Stimulated activated CD4-positive, alpha-beta T cell treated with anti-CD3 and anti-CD28 coated beads, Interleukin-1b, Interleukin-23, amount 100 ng/mL, for 48 hours (primary cell): Measurements from ENCODE around the gene CEP104.
A peak's percentile ranks its signal among the peaks of the same experiment; 100 is the strongest.

Experiments
- DNase-seq: peaks from one replicate; pipeline ENCODE4 v3.0.0-alpha.2; 2020

The CEP104 gene

GRCh38 chr1:3790952-3791351, 66.1 kb downstream of the CEP104 start:
- DNase-seq, result no peak

GRCh38 chr1:3790500-3790923, 66.5 kb downstream of the CEP104 start:
- DNase-seq, result no peak

- no peak for DNase-seq
Observed at GRCh38 chr1:3789421-3790300, 67.3 kb downstream of the CEP104 start.

GRCh38 chr1:3788756-3789420, 68.1 kb downstream of the CEP104 start:
- no peak for DNase-seq

- DNase-seq, result no peak
Observed at GRCh38 chr1:3787745-3788605, 69.0 kb downstream of the CEP104 start.

- peak; percentile 77 for DNase-seq
Observed at GRCh38 chr1:3787349-3787715, 69.7 kb downstream of the CEP104 start.

- DNase-seq, result no peak
Observed at GRCh38 chr1:3786468-3787348, 70.3 kb downstream of the CEP104 start.

GRCh38 chr1:3785456-3786157, 71.4 kb downstream of the CEP104 start:
- DNase-seq, result no peak

- DNase-seq, result no peak
Observed at GRCh38 chr1:3785045-3785444, 72.0 kb downstream of the CEP104 start.

GRCh38 chr1:3783651-3784474, 73.1 kb downstream of the CEP104 start:
- no peak for DNase-seq

- no peak for DNase-seq
Observed at GRCh38 chr1:3780901-3781300, 76.1 kb downstream of the CEP104 start.

GRCh38 chr1:3779912-3780416, 77.0 kb downstream of the CEP104 start:
- no peak for DNase-seq

- no peak for DNase-seq
Observed at GRCh38 chr1:3779265-3779911, 77.6 kb downstream of the CEP104 start.

- DNase-seq, result no peak
Observed at GRCh38 chr1:3778590-3779264, 78.3 kb downstream of the CEP104 start.

GRCh38 chr1:3777647-3778589, 79.1 kb downstream of the CEP104 start:
- no peak for DNase-seq

- DNase-seq, result no peak
Observed at GRCh38 chr1:3777078-3777547, 79.9 kb downstream of the CEP104 start.

- no peak for DNase-seq
Observed at GRCh38 chr1:3776231-3776961, 80.6 kb downstream of the CEP104 start.
